Skin epidermis (tissue), 12 donors: Measurements from ENCODE around the gene CCDC51.
A peak's percentile ranks its signal among the peaks of the same experiment; 100 is the strongest.

ENCODE experiments used
- H3K27ac ChIP-seq, 21 experiments: fragments of 200-600 bp; sonication (generic) in 11 of 21; one replicate each; pipeline ENCODE4 v1.5.0; 2020; ENCODE audit warnings: mild to moderate bottlenecking in 3 of 21, inconsistent platforms in 2 of 21, moderate library complexity in 2 of 21
- H3K4me3 ChIP-seq, 7 experiments: fragments of 200-600 bp; sonication (generic) in 2 of 7; one replicate each; pipeline ENCODE4 v1.5.0; 2020; ENCODE audit warnings: inconsistent platforms in 2 of 7, mild to moderate bottlenecking in 2 of 7, moderate library complexity in 1 of 7

The CCDC51 gene

GRCh38 chr3:48400824-48401433, 39.0 kb downstream of the CCDC51 start:
- peak overlapping the region in 5 of 21 experiments; percentile 12 to 76 (median 45) for H3K27ac ChIP-seq
- no peak overlapping the region for H3K4me3 ChIP-seq

DNA sequence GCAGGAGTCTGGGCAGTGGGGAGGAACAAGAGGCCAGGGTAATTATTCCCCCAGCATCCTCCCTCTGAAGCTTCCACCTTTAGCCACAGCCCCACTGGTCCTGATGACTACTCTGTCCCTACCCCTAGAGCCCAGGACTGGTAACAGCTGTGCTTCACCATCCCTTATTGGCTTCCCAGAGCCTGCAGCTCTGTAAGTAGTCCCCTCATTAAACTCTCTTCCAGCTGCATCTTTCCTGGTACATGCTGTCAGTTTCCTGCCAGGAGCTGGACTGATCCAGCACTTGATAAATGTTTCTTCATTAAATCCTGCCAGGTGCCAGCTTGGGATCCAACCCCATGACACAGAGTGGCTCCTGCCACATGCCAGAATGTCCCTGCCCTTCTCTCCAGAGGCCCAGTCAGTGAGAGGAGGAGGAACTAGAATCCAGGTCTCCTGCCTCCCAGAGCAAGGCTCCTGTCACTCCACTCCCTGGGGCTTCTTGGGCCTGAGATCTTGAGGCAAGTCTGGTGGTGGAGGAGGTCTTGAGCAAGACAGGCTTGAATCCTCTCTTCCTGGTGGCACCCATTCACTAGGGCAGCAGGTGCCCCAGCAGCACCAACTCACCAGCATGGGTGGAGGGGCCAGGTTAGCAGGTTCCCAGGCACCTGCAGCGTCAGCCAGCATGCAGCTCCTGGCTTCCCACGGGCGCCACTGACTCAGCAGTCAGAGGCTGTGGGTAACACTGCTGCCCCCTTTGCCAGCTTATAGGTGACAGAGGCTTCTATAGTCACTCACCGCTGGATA, 40.3 kb downstream of the CCDC51 start:
- no peak overlapping the region for H3K4me3 ChIP-seq
- H3K27ac ChIP-seq, result peak overlapping the region in 9 of 21 experiments; percentile 14 to 57 (median 35)

- Histone ChIP-seq H3K4me3 (no peak overlapping the region), H3K27ac (peak overlapping the region in 5 of 21 experiments; percentile 14 to 57 (median 37))
Observed at GRCh38 chr3:48398701-48399386, 41.1 kb downstream of the CCDC51 start.

- no peak overlapping the region for H3K4me3 ChIP-seq
- H3K27ac ChIP-seq, result no peak overlapping the region
Observed at GRCh38 chr3:48397767-48398681, 41.9 kb downstream of the CCDC51 start.

GRCh38 chr3:48395714-48396113, 44.2 kb downstream of the CCDC51 start:
- Histone ChIP-seq H3K4me3 (no peak overlapping the region), H3K27ac (no peak overlapping the region)

DNA sequence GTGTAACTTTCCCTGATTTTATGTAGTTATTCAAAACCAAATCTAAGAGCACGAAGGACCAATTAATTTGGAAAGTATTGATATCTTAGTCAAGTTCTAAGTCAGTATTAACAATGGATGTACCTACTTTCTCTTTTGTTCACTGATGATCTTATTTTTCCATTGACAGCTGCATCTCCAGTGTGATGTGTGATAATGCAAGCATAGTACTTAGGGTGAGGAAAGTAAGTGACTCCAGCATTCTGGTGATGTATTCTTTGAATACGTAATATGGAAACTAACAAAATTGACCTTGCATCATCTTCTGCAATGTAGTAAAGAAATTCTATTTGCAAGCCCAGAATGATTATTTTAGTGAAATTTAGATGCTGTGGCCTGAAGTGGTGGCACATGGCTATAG, 45.5 kb downstream of the CCDC51 start:
- Histone ChIP-seq H3K27ac (no peak overlapping the region), H3K4me3 (no peak overlapping the region)

DNA sequence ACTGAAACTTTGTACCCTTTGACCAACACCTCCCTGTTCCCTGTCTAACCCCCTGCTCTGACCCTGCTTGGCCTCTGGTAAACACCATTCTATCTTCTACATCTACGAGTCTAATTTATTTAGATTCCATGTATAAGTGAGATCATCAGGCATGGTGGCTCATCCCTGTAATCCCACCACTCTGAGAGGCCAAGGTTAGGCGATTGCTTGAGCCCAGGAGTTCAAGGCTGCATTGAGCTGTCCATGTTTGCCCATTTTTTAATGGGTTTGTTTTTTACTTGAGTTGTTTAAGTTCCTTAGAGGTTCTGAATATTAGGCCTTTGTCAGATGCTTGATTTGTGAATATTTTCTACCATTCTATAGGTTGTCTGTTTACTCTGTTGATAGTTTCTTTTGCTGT, 51.0 kb downstream of the CCDC51 start:
- no peak overlapping the region for H3K4me3 ChIP-seq

GRCh38 chr3:48387634-48388033, 52.3 kb downstream of the CCDC51 start:
- Histone ChIP-seq H3K4me3 (no peak overlapping the region), H3K27ac (no peak overlapping the region)

More for the DNA sequence above, 51.0 kb downstream of the CCDC51 start:
- no peak overlapping the region for H3K27ac ChIP-seq
